NCI-H146 treated with DMSO at 0.1 percent for 48 hours (cell line): ENCODE measurements around the gene SYNGR3.
A peak's percentile ranks its signal among the peaks of the same experiment; 100 is the strongest.

Experiments
- DNase-seq: peaks from one replicate; lab custom pipeline; 2025; ENCODE audit not compliant: unreplicated experiment; lab: John Stamatoyannopoulos, UW

Gene SYNGR3

DNA sequence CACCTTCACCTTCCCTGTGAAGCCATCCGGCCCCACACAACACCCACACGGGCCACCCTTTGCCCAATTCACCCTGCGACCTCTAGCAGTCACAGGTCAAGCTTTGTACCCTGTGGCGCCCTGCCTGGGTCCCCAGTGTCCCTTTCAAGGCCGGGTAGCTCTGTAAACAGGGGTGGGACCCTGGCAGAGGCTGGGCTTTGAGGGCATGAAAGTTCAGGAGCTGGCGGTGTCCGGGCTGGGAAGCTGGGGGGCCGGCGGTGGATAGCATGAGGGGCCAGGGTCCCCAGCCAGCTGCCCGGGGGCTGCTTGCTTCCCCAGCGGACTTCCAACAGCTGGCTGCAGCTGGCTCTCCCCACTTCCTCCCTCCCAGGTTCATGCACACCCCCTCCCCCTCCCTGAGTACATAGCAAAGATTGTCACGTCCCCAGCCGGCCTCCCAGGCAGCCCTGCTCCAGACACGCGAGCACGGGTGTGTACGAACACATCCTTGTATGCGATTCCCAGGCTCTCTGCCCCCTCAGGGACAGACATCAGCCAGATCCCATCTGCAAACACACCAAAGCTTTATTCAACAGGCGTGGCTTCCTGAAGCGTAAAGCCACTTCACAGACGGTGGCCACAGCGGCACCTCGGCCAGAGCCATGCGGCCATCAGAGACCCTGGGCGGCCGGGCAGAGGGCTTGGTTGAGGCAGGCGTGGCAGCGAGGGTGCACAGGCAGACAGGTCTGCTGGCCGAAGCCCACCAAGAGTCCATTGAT is 49.7 kb downstream of the SYNGR3 start:
- DNase-seq: no peak

GRCh38 chr16:2040041-2040786 is 50.4 kb downstream of the SYNGR3 start:
- DNase-seq: no peak

DNA sequence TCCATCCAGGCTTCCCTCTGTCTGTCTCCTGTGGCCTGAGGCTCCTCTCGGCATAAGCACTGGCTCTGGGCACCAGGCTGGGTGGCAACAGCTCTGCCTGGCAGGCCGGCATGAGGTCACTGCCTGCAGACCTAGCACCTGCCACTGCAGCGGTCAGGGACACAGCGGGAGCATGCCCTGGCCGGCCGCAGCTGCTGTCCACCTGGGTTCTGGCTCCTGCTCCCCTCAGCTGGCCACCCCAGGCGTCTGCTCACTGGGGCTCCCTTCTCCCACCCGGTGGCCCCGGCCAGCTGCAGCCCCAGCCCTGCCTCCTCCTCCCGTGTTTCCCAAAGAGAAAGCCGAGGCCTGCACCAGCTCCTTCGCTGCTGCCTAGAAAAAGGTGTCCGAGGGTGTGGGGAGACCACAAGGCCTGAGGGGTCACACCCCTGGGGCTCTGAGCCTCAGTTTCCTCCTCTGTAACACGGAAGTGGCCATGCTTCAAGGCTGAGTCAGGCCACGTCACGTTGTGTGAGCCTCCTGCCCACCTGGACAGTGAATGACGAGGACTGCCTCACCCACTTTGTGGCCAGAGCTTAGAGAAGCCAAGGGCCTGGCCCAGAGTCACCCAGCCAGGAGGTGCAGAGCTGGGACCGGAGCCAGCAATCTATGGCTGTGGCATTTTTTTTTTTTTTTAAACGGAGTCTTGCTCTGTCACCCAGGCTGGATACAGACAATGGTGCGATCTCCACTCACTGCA is 51.2 kb downstream of the SYNGR3 start:
- DNase-seq: no peak

- peak; percentile 60 for DNase-seq
These were observed 52.6 kb downstream of the SYNGR3 start for GRCh38 chr16:2042171-2042985.

GRCh38 chr16:2042986-2043666 is 53.4 kb downstream of the SYNGR3 start:
- no peak for DNase-seq
